SK-N-SH treated with all-trans-retinoic acid at 6 μM for 48 hours (cell line): ENCODE results near the gene VN1R5.

Experiments used
- ESRRG ChIP-seq: fragments of 250-450 bp; sonication (Bioruptor Pico); IDR thresholded peaks from 2 replicates; pipeline ENCODE4 v1.6.1; 2021; ENCODE audit warnings: mild to moderate bottlenecking
- GLIS3 ChIP-seq: fragments of 250-450 bp; sonication (Bioruptor Pico); IDR thresholded peaks from 2 replicates; pipeline ENCODE4 v1.5.0; 2020; ENCODE audit warnings: mild to moderate bottlenecking, moderate library complexity
- RARB ChIP-seq: fragments of 250-450 bp; sonication (Bioruptor Pico); IDR thresholded peaks from 2 replicates; pipeline ENCODE4 v1.8.0; 2021; ENCODE audit warnings: mild to moderate bottlenecking, moderate library complexity
- SNAI2 ChIP-seq: fragments of 250-450 bp; sonication (Bioruptor Pico); IDR thresholded peaks from 2 replicates; pipeline ENCODE4 v1.5.0; 2020; ENCODE audit warnings: mild to moderate bottlenecking, moderate library complexity
- TCF4 ChIP-seq: fragments of 250-450 bp; sonication (Bioruptor Pico); IDR thresholded peaks from 2 replicates; pipeline ENCODE4 v1.8.0; 2021; ENCODE audit warnings: mild to moderate bottlenecking, moderate library complexity, borderline replicate concordance
- TOX ChIP-seq: fragments of 250-450 bp; sonication (Bioruptor Pico); IDR thresholded peaks from 2 replicates; pipeline ENCODE4 v1.8.0; 2021; ENCODE audit warnings: mild to moderate bottlenecking, moderate library complexity, borderline replicate concordance
- ZFP3 ChIP-seq: fragments of 250-450 bp; sonication (Bioruptor Pico); IDR thresholded peaks from 2 replicates; pipeline ENCODE4 v1.5.0; 2020; ENCODE audit warnings: mild to moderate bottlenecking, moderate library complexity
- ZFP30 ChIP-seq: fragments of 450-650 bp; formaldehyde crosslinking; IDR thresholded peaks from 2 replicates; pipeline ENCODE4 v1.5.0; 2022; ENCODE audit warnings: mild to moderate bottlenecking, moderate library complexity
- ZNF565 ChIP-seq: fragments of 450-650 bp; formaldehyde crosslinking; conservative IDR thresholded peaks from 2 replicates; pipeline ENCODE4 v1.5.0; 2020; ENCODE audit warnings: low read depth, mild to moderate bottlenecking, moderate library complexity
- ZNF70 ChIP-seq: fragments of 450-650 bp; formaldehyde crosslinking; IDR thresholded peaks from 2 replicates; pipeline ENCODE4 v1.5.0; 2020; ENCODE audit warnings: mild to moderate bottlenecking, moderate library complexity
- TF ChIP-seq, protein P1 (sequence below): fragments of 250-450 bp; sonication (Bioruptor Pico); IDR thresholded peaks from 2 replicates; pipeline ENCODE4 v1.5.1; 2020; ENCODE audit warnings: low read depth, mild to moderate bottlenecking, moderate library complexity
- TF ChIP-seq, protein P2 (sequence below): fragments of 250-450 bp; sonication (Bioruptor Pico); IDR thresholded peaks from 2 replicates; pipeline ENCODE4 v1.8.0; 2020; ENCODE audit warnings: mild to moderate bottlenecking, moderate library complexity, borderline replicate concordance
- TF ChIP-seq, protein P3 (sequence below): fragments of 250-450 bp; sonication (Bioruptor Pico); IDR thresholded peaks from 2 replicates; pipeline ENCODE4 v1.5.1; 2021; ENCODE audit warnings: mild to moderate bottlenecking, moderate library complexity

DNA sequence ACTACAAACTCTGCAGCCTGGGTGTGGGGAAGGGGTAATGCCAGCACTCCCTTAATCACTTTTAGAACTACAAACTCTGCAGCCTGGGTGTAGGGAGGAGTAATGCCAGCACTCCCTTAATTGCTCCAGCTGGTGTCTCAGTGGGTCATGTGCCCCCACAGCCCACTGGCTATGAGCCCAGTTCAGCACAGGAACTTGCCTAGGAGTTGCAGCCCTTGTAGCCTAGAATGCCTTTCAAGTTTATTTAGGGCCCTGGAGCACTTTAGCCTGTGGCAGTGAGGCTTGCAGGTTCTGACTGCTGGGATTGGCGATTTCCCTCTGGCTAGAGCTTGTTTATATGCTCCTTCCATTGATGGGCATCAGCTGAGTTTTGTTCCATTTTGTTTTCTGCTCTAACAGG is 17.1 kb downstream of the VN1R5 start:
- TF ChIP-seq TOX, result no peak
- TF ChIP-seq, protein P1, sequence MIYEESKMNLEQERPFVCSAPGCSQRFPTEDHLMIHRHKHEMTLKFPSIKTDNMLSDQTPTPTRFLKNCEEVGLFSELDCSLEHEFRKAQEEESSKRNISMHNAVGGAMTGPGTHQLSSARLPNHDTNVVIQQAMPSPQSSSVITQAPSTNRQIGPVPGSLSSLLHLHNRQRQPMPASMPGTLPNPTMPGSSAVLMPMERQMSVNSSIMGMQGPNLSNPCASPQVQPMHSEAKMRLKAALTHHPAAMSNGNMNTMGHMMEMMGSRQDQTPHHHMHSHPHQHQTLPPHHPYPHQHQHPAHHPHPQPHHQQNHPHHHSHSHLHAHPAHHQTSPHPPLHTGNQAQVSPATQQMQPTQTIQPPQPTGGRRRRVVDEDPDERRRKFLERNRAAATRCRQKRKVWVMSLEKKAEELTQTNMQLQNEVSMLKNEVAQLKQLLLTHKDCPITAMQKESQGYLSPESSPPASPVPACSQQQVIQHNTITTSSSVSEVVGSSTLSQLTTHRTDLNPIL, result no peak
- TF ChIP-seq RARB (CRISPR knock-in tag), result no peak
- no peak for TF ChIP-seq ESRRG (CRISPR knock-in tag)
- TF ChIP-seq, protein P2, sequence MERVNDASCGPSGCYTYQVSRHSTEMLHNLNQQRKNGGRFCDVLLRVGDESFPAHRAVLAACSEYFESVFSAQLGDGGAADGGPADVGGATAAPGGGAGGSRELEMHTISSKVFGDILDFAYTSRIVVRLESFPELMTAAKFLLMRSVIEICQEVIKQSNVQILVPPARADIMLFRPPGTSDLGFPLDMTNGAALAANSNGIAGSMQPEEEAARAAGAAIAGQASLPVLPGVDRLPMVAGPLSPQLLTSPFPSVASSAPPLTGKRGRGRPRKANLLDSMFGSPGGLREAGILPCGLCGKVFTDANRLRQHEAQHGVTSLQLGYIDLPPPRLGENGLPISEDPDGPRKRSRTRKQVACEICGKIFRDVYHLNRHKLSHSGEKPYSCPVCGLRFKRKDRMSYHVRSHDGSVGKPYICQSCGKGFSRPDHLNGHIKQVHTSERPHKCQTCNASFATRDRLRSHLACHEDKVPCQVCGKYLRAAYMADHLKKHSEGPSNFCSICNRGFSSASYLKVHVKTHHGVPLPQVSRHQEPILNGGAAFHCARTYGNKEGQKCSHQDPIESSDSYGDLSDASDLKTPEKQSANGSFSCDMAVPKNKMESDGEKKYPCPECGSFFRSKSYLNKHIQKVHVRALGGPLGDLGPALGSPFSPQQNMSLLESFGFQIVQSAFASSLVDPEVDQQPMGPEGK (CRISPR knock-in tag), result no peak
- TF ChIP-seq, protein P3, sequence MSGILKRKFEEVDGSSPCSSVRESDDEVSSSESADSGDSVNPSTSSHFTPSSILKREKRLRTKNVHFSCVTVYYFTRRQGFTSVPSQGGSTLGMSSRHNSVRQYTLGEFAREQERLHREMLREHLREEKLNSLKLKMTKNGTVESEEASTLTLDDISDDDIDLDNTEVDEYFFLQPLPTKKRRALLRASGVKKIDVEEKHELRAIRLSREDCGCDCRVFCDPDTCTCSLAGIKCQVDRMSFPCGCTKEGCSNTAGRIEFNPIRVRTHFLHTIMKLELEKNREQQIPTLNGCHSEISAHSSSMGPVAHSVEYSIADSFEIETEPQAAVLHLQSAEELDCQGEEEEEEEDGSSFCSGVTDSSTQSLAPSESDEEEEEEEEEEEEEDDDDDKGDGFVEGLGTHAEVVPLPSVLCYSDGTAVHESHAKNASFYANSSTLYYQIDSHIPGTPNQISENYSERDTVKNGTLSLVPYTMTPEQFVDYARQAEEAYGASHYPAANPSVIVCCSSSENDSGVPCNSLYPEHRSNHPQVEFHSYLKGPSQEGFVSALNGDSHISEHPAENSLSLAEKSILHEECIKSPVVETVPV, result no peak
- TF ChIP-seq GLIS3, result no peak
- TF ChIP-seq ZNF70 (CRISPR knock-in tag), result no peak
- no peak for TF ChIP-seq ZNF565 (CRISPR knock-in tag)
- no peak for TF ChIP-seq TCF4 (CRISPR knock-in tag)
- no peak for TF ChIP-seq ZFP30 (CRISPR knock-in tag)
- no peak for TF ChIP-seq ZFP3 (CRISPR knock-in tag)
- no peak for TF ChIP-seq SNAI2
